GM19455 (cell line): ENCODE measurements around the gene CLDN4.
"Not testable (repeated sequence)": the region's sequence is repeated elsewhere in the genome, so short reads cannot be mapped to it uniquely, and the experiment has no call there.

ENCODE experiments used
- ATAC-seq: cut with Tn5 transposase; IDR thresholded peaks from one replicate; pipeline ENCODE4 v1.9.1; 2021; ENCODE audit not compliant: unreplicated experiment

CLDN4 gene, protein sequence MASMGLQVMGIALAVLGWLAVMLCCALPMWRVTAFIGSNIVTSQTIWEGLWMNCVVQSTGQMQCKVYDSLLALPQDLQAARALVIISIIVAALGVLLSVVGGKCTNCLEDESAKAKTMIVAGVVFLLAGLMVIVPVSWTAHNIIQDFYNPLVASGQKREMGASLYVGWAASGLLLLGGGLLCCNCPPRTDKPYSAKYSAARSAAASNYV

DNA sequence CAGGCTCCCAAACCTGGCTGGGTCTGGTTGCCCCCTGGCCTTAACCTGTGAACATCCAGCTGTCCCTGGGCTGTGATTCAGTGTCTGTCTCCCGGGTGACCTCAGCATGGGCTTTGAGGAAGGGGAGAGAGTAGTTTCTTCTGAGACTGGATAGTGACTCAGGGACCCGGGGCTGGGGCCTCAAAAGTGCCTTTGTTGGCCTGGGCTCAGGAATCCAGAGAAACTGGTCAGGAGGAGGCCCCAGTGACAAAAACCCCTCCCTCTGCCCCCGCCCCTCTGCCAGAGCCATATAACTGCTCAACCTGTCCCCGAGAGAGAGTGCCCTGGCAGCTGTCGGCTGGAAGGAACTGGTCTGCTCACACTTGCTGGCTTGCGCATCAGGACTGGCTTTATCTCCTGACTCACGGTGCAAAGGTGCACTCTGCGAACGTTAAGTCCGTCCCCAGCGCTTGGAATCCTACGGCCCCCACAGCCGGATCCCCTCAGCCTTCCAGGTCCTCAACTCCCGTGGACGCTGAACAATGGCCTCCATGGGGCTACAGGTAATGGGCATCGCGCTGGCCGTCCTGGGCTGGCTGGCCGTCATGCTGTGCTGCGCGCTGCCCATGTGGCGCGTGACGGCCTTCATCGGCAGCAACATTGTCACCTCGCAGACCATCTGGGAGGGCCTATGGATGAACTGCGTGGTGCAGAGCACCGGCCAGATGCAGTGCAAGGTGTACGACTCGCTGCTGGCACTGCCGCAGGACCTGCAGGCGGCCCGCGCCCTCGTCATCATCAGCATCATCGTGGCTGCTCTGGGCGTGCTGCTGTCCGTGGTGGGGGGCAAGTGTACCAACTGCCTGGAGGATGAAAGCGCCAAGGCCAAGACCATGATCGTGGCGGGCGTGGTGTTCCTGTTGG is at the start of gene CLDN4:
TSS of gene CLDN4 (plus strand) at position 316 of the 903 bp plus-strand sequence. CDS start at position 522, 206 bp downstream.
- no peak for ATAC-seq

DNA sequence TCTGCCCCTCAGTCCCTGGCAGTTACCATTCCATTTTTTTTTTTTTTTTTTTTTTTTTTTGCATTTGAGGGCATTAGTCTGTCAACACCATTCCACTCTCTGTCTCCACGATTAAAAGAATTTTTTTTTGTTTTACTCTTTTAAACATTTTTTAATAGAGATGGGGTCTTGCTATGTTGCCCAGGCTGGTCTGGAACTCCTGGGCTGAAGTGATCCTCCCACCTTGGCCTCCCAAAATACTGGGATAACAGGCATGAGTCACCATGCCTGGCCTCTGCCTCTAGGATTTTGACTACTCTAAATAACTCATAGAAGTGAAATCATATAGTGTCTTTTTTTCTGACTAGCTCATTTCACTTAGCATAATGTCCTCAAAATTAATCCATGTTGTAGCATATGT is 44.2 kb upstream of the CLDN4 start:
- ATAC-seq: no peak

DNA sequence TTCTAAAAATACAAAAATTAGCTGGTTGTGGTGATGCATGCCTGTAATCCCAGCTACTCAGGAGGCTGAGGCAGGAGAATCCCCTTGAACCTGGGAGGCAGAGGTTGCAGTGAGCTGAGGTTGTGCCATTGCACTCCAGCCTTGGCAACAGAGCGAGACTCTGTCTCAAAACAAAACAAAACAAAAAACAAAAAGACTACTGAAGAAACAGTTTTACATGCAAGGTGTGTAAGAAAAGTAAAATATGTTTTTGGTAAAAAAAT is 43.1 kb upstream of the CLDN4 start:
- ATAC-seq: not testable (repeated sequence)

DNA sequence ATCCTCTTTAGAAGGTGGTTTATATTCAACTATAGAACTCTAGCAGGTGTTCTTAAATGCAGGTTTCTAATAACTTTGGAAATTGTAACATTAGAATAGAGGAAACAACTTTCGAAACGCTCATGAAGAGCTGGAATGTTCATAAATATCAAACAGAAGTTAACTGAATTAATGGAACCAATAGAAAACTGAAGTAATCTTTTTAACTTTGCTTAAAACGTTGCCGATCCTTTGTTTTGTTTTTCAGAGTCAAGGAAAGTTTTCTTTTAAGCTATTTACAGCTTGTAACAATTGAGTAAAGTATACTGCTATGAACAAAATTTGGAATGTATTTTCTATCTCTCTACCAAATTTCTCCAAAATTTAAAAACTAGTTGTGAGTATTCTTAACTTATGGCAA is 41.7 kb upstream of the CLDN4 start:
- no peak for ATAC-seq

DNA sequence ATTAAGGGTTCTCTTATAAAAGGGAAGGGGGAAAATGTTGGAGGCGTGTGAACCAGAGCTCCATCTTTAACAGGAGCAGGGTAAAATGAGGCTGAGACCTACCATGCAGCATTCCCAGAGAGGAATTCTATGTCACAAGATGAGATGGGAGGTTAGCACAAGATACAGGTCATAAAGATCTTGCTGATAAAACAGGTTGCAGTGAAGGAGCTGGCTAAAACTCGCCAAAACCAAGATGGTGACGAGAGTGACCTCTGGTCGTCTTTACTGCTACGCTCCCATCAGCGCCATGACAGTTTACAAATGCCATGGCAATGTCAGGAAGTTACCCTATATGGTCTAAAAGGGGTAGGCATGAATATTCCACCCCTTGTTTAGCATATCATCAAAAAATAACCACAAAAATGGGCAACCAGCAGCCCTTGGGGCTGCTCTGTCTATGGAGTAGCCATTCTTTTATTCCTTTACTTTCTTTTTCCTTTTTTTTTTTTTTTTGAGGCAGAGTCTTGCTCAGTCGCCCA is 39.6 kb upstream of the CLDN4 start:
- not testable (repeated sequence) for ATAC-seq

DNA sequence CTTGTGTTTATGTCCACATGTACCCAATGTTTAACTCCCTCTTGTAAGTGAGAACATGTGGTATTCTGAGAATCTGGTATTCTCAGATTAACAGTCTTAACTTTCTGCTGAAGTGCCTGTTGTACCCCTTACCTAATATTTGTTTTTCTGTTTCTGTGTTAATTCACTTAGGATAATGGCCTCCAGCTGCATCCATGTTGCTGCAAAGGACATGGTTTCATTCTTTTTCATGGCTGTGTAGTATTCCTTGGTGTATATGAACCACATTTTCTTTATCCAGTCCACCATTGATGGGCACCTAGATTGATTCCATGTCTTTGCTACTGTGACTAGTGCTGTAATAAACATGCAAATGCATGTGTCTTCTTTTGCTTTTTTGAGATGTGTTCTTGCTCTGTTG is 35.6 kb upstream of the CLDN4 start:
- not testable (repeated sequence) for ATAC-seq

DNA sequence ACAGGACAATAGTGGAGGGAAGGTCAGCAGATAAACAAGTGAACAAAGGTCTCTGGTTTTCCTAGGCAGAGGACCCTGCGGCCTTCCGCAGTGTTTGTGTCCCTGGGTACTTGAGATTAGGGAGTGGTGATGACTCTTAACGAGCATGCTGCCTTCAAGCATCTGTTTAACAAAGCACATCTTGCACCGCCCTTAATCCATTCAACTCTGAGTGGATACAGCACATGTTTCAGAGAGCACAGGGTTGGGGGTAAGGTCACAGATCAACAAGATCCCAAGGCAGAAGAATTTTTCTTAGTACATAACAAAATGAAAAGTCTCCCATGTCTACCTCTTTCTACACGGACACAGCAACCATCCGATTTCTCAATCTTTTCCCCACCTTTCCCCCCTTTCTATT is 34.1 kb upstream of the CLDN4 start:
- not testable (repeated sequence) for ATAC-seq

DNA sequence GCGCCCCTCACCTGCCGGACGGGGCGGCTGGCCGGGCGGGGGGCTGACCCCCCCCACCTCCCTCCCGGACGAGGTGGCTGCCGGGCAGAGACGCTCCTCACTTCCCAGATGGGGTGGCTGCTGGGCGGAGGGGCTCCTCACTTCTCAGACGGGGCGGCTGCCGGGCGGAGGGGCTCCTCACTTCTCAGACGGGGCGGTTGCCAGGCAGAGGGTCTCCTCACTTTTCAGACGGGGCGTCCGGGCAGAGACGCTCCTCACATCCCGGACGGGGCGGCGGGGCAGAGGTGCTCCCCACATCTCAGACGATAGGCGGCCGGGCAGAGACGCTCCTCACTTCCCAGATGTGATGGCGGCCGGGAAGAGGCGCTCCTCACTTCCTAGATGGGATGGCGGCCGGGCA is 33.6 kb upstream of the CLDN4 start:
- not testable (repeated sequence) for ATAC-seq

DNA sequence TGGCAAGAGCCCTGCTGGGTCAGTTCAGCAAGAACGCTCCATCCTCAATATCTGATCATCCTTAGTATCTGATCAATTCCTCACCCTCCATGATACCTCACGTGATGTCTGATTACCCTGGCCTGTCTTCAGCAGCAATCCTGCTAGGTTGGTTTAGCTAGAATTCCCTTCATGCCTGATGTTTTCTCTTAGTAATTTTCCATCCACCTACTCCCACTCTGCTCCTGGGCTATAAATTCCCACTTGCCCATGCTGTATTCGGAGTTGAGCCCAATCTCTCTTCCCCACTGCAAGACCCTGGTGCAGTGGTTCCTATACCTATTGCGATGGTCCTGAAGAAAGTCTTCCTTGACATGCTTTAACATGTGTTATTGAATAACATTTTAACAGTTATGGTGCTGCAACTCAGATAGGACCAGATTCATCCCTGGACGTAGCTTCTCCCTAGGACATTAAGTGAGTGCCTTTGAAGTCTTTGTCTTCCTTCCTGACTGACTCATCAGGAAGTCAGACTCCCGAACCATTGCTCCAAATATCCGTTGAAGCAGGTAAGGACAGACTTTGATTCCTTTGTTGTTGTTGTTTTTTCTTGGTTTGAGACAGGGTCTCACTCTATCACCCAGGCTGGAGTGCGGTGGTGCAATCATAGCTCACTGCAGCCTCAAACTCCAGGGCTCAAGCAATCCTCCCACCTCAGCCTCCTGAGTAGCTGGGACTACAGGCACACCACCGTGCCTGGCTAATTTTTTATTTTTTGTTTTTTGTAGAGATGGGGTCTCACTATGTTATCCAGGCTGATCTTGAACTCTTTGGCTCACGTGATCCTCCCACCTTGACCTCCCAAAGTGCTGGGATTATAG is 31.3 kb upstream of the CLDN4 start:
- no peak for ATAC-seq

DNA sequence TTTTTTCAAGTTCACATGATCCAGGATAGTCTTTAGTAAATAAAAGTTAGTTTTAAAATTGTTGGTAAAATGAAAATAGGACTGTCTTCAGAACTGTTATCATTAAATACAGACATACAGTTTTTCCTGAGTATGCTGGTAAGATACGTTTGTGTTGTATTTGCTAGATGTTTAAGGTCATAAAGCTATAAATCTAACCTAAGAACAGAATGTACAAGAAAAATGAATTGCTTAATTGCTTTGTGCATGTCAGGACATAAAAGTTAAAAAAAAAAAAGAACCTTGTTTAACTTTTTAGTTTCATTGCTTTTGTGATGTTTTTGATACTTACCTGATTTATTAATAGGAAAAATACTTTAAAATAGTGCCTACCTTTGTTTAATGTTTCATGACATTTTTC is 29.2 kb upstream of the CLDN4 start:
- ATAC-seq: no peak

DNA sequence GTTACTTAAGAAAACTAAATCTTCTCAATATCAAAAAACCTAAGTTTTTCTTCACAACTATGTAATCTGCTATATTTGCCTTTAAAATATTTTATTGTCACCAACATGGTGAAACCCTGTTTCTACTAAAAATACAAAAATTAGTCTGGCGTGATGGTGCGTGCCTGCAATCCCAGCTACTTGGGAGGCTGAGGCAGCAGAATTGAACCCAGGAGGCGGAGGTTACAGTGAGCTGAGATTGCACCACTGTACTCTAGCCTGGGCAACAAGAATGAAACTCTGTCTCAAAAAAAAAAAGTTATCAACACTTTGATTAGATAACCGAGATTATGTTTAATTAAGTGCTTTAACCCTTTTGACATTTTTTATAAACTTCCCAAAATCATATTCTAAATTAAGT is 28.3 kb upstream of the CLDN4 start:
- no peak for ATAC-seq

DNA sequence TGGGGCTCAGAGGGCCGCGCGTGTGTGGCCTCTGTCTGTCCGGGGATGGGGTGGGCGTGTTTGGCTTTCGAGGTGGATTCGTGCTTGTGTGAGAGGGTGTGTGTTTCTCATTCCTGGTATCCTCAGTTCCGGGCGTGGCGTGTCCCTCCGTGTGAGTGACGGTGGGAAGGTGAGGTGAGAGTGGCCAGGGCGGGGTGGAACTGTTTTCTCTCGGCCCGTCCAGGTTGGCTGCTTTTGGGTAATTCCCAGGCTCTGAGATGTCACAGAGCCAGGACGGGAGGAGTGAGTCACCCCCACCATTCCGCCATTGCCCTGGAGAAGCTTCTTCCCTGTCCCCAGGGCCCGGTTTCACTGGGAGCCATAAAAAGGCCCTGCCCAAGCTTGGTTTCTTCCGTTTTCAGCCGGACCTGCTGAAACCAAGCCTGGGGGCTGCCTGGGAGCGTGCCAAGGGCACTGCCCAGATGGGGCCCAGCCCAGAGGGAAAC is 21.3 kb upstream of the CLDN4 start:
- no peak for ATAC-seq

DNA sequence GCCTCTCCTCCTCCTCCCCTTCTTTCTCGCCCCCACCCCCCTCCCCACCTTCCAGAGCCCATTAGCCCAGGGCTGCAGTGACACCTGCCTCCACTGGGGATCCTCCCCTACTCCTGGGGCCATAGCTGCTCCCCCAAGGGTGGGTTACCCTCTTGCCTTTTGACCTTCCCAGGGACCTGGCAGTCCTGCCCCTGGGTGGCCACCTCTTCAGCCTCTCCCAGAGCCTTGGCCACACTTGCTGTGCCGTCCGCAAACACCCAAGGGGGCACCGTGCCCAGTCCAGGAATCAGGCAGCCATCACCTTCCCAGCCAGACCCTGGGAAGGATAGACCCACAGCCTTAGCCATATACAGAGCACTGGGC is 19.8 kb upstream of the CLDN4 start:
- no peak for ATAC-seq

DNA sequence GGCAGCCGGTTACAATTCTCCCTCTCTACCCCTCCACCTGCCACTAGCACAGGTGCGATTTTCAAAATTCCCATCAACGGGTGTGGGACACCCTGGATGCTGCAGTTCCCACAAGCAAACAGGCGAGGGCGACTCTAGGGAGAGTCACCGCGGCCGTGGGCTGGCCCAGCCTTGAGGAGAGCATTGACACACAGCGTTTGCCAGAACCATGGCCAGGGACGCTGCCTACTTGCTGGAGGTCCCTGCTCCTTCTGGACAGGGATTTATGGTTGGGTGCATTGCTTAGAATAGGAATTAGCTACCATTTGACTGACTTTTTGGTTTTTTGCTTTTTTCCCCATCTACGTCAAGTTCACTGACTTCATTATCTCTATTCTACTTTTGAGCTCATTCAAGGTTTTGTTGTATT is 19.0 kb upstream of the CLDN4 start:
- ATAC-seq: no peak

DNA sequence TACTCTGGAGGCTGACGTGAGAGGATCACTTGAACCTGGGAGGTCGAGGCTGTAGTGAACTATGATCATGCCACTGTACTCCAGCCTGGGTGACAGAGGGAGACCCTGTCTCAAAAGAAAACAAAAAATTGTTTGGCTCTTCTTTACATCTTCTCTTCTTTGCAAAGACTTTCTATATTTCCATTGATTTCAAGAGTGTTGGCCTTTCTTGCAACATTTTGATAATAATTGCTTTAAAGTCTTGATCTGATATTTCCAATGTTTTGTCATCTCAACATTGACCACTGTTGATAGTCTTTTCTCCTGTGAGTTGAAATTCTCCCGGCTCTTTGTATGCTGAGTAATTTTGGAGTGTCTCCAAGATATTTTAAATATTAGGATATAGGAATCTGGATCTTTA is 17.8 kb upstream of the CLDN4 start:
- no peak for ATAC-seq

DNA sequence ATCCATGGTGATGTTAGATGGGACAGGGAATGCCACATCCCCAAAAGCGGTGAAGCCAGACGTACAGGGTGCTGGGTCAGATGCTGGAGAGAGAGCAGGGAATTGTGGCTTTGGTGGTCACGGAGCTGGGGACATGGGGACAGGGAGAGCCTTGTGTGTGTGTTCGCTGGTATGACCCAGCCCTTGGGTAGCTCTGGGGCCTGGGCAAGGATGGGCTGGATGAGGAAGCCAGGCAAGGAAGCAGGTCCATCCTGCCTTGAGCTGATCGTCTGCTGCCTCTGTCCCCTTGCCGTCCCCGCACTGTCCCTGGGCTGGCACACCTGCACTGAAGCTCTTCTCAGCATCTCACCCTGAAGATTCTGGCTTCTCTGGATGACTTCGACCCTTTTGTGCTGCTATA is 15.4 kb upstream of the CLDN4 start:
- no peak for ATAC-seq

DNA sequence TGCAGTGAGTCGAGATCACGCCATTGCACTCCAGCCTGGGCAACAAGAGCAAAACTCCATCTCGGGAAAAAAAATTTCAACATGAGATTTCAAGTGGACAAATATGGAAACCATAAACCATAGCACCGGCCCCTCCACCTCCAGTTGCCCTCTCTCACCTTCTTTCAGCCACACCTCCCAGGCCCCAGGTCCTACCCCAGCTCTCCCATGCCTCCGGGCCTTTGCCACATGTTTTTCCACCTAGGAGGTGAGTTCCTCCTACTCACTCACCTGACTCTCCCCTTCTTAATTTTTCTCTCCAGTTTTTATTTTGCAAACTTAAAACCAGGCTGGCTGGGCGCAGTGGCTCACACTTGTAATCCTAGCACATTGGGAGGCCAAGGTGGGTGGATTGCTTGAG is 13.7 kb upstream of the CLDN4 start:
- ATAC-seq: no peak

DNA sequence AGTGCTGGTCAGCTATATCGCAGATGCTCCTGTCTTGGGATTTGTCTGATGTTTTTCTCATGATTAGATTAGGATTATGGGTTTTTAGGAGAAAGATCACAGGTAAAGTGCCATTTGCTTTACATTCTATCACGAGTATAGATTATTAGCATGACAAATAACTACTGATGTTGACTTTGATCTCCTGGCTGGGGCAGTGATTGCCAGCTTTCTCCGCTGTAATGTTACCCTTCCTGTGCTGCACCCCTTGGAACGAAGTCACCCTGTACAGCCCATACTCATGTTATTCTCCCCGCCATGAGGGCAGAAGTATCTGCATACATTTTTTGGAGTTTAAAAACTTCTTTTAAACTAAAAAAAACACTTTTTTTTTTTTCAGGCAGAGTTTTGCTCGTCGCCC is 10.8 kb upstream of the CLDN4 start:
- no peak for ATAC-seq

DNA sequence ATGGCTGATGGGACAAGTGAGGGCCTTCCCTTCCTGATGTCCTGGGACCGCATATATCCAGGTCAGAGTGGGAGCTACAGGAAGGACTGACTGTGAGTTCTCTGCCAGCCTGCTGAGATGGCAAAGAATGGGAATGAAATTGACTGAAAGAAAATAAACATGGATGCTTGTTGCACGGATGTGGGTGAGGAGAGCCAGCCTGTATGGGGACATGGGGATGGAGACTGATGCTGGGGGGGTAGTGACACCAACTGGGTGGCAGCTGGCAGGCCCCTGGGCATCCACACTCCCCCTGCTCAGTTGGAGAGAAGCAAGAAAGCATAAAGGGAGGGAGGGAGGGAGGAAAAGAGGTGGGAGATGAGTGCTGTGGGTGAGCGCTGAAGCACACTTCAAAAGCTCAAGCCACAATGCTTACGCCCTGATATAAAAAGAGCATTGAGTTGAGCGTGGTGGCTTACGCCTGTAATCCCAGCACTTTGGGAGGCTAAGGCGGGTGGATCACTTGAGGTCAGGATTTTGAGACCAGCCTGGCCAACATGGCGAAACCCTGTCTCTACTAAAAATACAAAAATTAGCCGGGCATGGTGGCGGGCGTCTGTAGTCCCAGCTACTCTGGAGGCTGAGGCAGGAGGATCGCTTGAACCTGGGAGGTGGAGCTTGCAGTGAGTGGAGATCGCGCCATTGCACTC is 9.1 kb upstream of the CLDN4 start:
- not testable (repeated sequence) for ATAC-seq

DNA sequence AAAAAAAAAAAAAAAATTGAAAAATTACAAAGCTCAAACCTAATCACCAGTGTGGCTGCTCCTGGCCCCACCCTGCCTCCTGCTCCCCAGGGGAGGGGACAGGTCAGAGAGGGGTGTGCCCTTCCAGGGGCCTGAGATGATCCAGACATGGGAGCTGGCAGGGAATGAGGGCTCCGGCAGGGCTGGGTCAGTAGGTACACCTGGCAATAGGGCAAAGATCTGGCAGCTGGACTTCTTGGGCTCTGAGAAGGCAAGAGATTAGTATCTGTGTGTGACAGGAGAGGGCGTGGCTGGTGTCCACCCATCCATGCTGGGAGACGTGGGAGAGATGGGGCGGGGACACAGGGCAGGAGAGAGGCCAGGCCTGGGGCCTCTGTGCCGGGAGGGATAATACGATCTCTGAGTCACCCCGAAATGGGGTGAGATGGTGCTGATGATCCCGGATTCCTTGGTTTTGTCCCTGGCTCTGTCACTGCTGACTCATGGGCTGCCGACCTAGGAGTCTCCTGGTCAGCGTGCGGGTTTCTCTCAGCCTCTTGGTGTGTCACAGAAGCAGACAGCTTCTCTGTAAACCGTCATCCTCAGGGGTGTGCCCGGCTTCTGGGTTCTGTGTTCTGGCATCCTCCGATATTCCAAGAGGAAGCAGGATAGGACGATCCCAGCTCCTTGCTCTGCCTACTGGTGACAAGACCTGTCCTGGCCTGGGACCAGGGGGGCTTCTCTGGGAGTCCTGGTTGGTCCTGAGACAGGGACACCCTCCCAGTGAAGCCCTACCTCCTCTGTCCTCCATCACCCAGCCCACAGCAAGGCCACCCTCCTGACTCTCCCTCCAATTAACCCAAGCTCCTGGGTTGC is 8.2 kb upstream of the CLDN4 start:
- no peak for ATAC-seq
